Cortex of kidney (tissue), 1 donor: ENCODE measurements around the gene NBPF15.
"Not testable (repeated sequence)": the region's sequence is repeated elsewhere in the genome, so short reads cannot be mapped to it uniquely, and the experiment has no call there.

Experiments
- DNase-seq: peaks from one replicate; lab custom pipeline; 2025; lab: John Stamatoyannopoulos, UW

Gene NBPF15

GRCh38 chr1:144461136-144461759, at the start of gene NBPF15:
Gene NBPF15 (minus strand): TSS chr1:144461669. CDS start chr1:144440003, 21,666 bp downstream.
- DNase-seq: peak; percentile 12

GRCh38 chr1:144496429-144496828, 35.0 kb upstream of the NBPF15 start:
- DNase-seq: not testable (repeated sequence)

- DNase-seq: not testable (repeated sequence)
These were observed 32.7 kb upstream of the NBPF15 start for GRCh38 chr1:144494130-144494529.

- not testable (repeated sequence) for DNase-seq
These were observed 28.9 kb upstream of the NBPF15 start for GRCh38 chr1:144490394-144490793.

- not testable (repeated sequence) for DNase-seq
These were observed 25.5 kb upstream of the NBPF15 start for GRCh38 chr1:144487002-144487401.

- not testable (repeated sequence) for DNase-seq
These were observed 23.9 kb upstream of the NBPF15 start for GRCh38 chr1:144485048-144485993.

GRCh38 chr1:144473897-144474296, 12.4 kb upstream of the NBPF15 start:
- not testable (repeated sequence) for DNase-seq

- DNase-seq: not testable (repeated sequence)
These were observed 10.0 kb upstream of the NBPF15 start for GRCh38 chr1:144471434-144471833.

GRCh38 chr1:144461778-144462177, 309 bp upstream of the NBPF15 start:
- DNase-seq: not testable (repeated sequence)

GRCh38 chr1:144460686-144461085, 783 bp downstream of the NBPF15 start:
- DNase-seq: not testable (repeated sequence)

GRCh38 chr1:144442402-144442801, 19.1 kb downstream of the NBPF15 start:
- not testable (repeated sequence) for DNase-seq

GRCh38 chr1:144439737-144440136, 21.7 kb downstream of the NBPF15 start:
- DNase-seq: not testable (repeated sequence)

- not testable (repeated sequence) for DNase-seq
These were observed 42.4 kb downstream of the NBPF15 start for GRCh38 chr1:144418891-144419694.

- not testable (repeated sequence) for DNase-seq
These were observed 47.9 kb downstream of the NBPF15 start for GRCh38 chr1:144413404-144414118.

GRCh38 chr1:144412491-144413403, 48.7 kb downstream of the NBPF15 start:
- not testable (repeated sequence) for DNase-seq

GRCh38 chr1:144412068-144412471, 49.4 kb downstream of the NBPF15 start:
- not testable (repeated sequence) for DNase-seq

GRCh38 chr1:144402807-144403206, 58.7 kb downstream of the NBPF15 start:
- DNase-seq: not testable (repeated sequence)

- DNase-seq: not testable (repeated sequence)
These were observed 89.8 kb downstream of the NBPF15 start for GRCh38 chr1:144371651-144372050.
